GM21825 (cell line): ENCODE measurements around the gene PPP1R12A.

Experiments
- ATAC-seq: cut with Tn5 transposase; IDR thresholded peaks from one replicate; pipeline ENCODE4 v1.9.1; 2021; ENCODE audit warnings: mild to moderate bottlenecking, moderate library complexity; ENCODE audit not compliant: unreplicated experiment

Gene PPP1R12A

DNA sequence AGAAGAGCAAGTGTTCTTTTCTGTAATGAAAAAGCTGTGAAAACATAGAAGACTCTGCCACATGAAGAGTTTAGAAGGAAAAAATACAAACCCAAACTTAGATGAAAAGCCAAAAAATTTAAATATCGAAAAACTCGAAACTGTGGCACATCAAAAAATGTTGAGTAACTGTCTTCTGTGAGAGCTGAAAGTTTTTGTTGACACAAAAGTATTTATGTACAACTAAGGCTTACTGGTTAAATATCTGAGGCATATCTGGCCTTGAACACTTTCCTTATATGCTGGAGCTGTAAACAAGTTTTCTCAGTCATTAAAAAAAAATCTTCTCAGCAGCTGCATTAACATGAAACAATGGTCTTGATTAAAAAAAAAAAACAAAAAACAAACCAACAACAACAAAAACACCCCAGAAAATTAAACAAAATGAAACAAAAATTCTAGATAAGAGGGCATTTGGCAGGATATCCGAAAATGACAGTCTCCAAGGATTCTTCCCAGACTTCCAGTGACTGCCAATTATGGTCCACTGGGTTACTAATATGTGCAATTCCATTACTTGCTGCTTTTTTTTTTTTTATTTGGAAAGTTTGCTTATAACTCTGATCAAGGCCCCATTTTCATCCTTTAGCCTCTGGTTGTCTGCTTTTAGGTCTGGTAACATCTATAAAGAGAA, 159.4 kb downstream of the PPP1R12A start:
- ATAC-seq = no peak

DNA sequence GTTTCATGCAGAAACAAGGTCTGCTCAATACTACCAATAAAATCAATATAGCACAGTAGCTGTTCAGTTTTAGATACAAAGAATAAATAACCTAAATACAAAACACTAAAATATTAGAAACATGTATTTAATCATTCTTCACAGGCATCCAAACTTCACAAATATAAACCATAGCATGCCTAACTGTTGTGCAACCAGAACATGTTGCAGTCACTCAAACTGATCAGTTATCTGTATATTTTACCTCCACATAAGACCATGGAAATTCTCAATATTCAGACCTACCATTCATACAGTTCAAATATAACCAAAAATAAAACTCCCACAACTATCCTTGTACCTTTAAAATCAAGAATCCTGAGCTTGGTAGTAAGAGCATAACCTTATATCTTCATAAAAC, 161.0 kb downstream of the PPP1R12A start:
- ATAC-seq = no peak

- ATAC-seq = no peak
Measured at GRCh38 chr12:79769860-79770485, 164.9 kb downstream of the PPP1R12A start.

- ATAC-seq = no peak
Measured at GRCh38 chr12:79769189-79769859, 165.6 kb downstream of the PPP1R12A start.

DNA sequence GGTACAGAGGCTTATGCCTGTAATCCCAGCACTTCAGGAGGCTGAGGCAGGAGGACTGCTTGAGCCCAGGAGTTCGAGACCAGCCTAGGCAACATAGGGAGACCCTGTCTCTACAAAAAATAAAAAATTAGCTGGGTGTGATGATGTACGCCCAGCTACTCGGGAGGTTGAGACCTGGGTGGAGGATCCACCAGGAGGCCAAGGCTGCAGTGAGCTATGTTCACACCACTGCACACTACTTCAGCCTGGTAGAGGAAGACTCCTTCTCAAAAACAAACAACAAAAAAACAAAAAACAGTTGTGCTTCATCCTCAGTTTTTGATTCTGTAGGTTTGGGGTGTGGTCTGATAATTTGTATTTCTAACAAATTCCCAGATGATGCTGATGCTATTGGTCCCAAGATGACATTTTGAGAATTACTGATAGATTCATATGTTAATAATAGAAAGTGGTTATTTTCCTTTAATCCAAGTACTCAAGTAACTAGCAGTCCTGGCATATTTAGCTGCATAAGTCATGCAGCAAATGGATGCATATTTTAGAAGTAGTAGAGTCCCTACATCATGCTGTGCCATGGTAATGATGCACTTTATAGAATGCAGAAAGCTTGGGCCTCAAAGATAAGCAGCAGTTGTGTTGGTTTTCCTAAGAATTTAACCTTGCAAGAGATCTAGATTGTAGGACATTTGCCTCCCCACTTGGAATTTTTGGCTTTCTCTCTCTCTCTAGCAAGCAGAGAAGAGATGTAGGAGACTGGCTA, 168.0 kb downstream of the PPP1R12A start:
- ATAC-seq = no peak

- ATAC-seq = no peak
Measured at GRCh38 chr12:79765157-79765556, 169.7 kb downstream of the PPP1R12A start.

DNA sequence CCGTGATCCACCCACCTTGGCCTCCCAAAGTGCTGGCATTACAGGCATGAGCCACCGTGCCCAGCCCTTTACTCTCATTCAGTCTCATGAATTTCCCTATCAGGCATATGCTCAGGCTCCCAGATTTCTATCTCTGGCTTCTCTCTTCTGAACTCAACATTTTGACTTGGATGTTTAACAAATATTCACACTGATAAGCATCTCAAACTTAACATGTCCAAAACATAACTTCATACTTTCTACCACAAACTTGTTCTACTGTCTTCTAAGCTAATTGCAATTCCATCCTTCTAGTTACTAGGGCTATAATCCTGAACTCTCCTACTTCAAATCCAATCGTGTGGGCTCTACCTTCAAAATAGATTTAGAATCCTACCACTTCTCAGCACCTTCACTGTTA, 170.3 kb downstream of the PPP1R12A start:
- ATAC-seq = no peak

DNA sequence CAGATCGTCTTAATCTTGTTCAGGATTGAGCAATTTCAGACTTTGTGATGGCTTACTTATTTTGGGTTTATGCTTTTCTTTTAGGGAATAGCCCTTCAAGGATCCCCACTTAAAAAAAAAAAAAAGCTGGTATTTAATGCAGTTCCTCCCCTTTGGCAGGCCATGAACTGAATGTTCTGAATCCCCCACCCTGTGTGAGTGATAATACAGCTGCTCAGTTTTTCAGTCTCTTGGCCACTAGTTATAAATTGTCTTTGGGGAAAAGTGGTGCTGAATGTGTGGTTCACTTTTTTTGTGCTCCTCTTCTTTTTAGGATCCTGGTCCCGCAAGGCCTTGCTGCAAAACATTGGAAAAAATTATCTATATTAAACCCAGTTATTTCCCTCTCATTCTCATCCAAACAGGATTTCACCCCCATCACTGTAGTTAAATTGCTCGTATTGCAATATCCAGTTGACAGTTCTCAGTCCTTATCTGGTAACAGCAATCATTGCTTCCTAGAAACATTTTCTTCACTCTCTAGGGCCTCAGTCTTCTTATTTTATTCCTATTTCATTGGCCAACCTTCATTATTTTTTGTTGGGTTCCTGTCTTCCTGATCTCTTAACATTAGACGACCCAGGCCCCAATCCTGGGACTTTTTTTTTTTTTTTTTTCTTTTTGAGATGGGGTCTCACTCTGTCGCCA, 171.0 kb downstream of the PPP1R12A start:
- no peak for ATAC-seq

GRCh38 chr12:79761341-79761740, 173.6 kb downstream of the PPP1R12A start:
- no peak for ATAC-seq

DNA sequence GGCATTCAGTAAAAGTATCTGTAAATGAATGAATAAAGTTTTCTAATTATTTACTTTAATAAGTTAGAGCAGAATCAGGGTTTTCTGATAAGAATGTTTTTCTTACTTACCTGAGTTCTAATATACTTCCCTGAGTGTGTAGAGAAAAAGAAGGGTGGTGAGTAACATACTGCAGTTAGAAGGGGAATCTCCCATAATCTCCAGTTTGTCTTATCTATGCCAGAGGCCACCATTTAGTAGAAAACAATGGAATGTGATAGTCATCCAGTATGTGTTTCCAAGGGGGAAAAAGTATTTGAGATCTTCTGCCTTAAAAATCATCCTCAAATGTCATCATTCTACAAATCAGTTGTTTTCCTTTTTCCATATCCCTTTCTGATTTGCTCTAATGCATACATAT, 187.6 kb downstream of the PPP1R12A start:
- no peak for ATAC-seq

DNA sequence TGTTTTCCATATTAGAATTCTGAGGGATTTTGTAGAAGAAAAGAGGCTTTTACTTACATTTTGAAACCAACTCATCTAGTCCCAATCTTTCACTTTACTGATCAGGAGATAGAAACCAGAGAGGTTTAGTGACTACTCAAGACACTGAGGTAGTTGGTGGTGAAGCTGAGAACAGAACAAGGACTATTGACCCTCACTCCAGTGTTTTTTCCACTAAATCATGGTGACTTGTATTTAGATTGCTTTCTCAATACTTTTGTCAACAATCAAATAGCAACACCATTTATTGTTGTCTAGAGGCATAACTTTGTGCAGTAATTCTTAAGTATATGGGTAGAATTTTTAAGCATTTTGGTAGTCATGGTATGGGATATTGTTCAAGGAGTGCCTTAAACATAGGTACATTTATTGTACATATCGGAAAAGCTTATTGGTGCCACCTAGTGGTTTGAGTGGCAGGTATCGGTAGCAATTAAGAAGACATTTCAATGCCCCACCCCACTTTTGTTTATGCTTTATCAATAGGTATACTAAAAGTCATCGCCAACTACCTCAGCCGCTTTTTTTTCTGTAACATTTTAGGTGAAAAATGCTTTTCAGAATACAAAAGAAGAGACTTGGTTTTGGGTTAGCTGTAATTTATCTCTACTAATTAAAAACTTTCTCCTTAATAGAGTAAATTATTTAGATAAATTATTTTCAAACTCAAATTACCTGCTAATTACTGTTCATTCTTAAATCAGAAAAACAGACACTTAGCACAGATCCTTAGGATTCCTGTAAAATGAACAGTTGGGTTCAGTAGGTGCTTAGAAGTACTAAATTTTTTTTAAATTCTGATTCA, 196.8 kb downstream of the PPP1R12A start:
- peak; percentile 80 for ATAC-seq

- ATAC-seq = no peak
Measured at GRCh38 chr12:79732638-79733037, 202.3 kb downstream of the PPP1R12A start.

DNA sequence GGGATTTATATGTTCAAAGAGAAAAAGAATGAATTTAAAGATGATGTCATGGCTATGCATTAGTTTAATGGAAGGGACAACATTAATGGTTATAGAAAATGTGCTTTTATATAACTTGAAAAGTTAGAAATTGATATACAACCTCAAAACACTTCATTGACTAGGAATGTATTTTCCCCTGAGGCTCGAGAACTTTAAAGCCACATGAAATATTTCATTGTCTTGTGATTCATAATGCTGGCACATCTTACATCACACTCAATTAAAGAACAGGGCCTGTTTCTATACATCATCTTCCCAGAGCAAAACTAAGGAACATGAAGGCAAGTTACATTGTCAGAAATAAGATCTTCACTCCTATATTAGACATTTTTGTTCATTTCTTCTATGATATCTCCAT, 208.9 kb downstream of the PPP1R12A start:
- no peak for ATAC-seq
